G401 (cell line): ENCODE results near the gene PAMR1. TPM values are rescaled to one million over a fixed set of nuclear protein-coding genes. Genes with fewer than 3 reads are reported as not detected.

Experiments used
- DNase-seq: peaks from one replicate; pipeline ENCODE4 v3.0.0-alpha.2; 2015; ENCODE audit warnings: low spot score
- in situ Hi-C: cut with HindIII; loops from 2 replicates; pipeline ENCODE4 v1.10.0; 2016; ENCODE audit warnings: low sequenced_read_pairs, mixed read lengths
- total RNA-seq: library from RNA; depleted of rRNA; stranded (reverse); fragments of >200 nt; shearing (Covaris generic); gene quantifications from 2 replicates; pipeline ENCODE4 v1.2.3, GENCODE V29; 2014

The PAMR1 gene
- total RNA-seq, 1 experiment from 2014 or later: not detected

- DNase-seq: no peak
- in situ Hi-C loops: no loop called here
Observed at GRCh38 chr11:35511666-35512065, 13.8 kb downstream of the PAMR1 start.

DNA sequence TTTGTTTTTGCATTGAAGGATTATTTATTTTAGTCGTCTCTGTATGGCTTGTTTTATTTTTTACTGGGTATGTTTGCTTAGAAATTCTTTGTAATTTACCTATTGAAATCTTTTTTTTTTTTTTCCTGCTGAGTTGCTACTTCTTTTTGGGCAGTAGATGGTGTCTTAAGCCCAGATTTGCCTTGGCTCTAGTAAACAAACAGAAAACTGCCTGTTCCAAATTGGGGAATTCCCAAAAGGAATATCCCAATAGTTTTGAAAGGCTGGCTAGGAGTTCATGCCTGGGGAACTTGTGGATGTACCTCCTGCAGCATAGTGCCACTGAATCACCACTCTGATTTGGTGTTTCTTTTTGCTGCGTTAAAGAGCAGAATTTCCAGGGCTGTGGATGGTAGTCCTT is 17.7 kb downstream of the PAMR1 start:
- DNase-seq: no peak
- in situ Hi-C loops: no loop called here

DNA sequence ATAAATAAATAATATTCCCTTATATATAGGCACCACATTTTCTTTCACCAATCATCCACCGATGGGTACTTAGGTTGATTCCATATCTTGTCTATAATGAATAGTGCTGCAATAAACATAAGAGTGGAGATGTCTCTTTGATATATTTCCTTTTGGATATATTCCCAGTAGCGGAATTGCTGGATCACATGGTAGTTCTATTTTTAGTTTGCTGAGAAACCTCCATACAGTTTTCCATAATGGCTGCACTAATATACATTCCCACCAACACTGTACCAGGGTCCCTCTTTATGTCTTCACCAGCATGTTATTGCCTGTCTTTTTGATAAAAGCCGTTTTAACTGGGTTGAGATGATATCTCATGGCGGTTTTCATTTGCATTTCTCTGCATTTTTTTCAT is 23.6 kb downstream of the PAMR1 start:
- DNase-seq: no peak
- in situ Hi-C loops: no loop called here

- in situ Hi-C loops: no loop called here
- no peak for DNase-seq
Observed at GRCh38 chr11:35500744-35501143, 24.7 kb downstream of the PAMR1 start.

- no peak for DNase-seq
- in situ Hi-C loops: no loop called here
Observed at GRCh38 chr11:35496416-35496815, 29.0 kb downstream of the PAMR1 start.

DNA sequence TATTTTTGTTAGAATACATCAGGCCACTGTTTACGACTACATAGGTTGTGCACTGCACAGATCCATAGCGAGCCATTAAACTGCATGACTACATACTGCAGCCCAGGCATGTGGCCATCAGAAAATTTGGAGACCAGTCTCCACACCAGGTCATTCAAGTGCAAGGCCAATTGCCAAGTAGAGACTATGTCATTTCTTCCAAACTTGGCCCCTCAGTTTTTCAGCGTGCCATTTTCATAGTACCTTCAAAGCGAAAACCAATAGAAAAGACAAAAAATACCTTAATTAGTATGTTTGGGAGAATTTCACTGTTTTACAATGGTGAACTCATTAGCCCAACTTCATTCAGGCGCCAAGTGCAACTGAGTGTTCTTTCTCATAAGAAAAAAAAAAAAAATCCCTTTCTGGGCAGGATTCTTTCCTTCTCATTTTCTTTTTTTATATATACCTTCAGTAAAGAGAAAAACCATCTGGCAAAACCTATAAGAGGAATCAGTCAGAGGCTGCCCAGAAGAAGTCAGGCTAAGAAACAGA is 30.4 kb downstream of the PAMR1 start:
- DNase-seq: no peak
- in situ Hi-C loops: no loop called here

GRCh38 chr11:35491231-35491871 is 34.1 kb downstream of the PAMR1 start:
- DNase-seq: no peak
- in situ Hi-C loops: no loop called here

DNA sequence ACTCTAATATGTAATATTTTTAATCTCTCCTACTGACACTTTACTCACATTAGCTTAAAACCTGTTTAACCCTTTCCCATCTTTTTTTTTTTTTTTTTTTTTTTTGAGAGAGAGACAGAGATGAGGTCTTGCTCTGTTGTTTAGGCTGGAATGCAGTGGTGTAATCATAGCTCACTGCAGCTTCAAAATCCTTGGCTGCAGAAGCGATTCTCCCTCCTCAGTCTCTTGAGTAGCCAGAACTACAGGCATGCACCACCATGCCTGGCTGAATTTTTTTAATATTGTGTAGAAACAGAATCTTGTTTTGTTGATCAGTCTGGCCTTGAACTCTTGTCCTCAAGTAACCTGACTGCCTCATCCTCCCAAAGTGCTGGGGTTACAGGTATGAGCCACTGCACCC is 37.3 kb downstream of the PAMR1 start:
- no peak for DNase-seq
- in situ Hi-C loops: no loop called here

DNA sequence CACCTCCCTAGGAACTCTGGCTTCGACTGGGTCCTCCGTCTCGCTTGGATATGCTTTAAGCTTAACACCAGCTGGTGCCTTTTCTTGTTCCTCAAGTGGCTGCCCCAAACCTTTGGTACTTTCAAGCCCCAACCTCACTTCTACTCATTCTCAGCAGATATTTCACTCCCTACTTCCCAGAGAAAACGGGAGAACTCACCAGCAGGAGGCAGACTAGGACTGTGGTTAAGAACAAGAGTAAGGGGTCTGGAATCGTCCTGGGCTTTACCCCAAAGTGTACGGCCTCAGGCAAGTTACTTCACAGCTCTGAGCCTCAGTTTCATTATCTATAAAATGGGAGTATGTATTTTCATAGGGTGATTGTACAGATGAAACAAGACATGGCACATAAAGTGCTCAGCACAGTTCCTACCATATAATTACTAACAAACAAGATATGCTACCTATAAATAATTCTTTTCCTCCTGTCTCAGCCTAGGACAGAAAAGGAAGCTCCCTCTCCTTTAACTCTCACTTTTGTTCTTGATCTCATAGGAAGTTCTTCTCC is 37.8 kb downstream of the PAMR1 start:
- in situ Hi-C loops: no loop called here
- peak; percentile 9 for DNase-seq

DNA sequence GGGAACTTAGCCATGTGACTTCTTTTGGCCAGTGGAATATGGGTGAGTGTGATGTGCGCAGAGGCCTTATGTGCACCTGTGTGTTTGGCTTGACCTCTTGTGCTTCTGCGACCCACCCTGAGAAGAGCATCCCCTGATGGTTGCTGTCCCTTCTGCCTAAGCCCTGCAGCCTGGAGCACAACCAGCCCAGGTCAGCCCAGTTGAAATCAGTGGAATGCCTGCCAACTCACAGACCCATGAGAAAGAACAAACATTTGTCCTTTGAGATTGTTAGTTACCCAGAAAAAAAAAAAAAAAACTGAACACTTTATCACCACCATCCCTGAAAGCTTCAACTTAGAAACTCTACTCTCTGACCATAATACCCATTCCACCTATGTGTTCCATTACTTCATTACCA is 38.5 kb downstream of the PAMR1 start:
- in situ Hi-C loops: no loop called here
- DNase-seq: no peak

- no peak for DNase-seq
- in situ Hi-C loops: no loop called here
Observed at GRCh38 chr11:35486446-35486845, 39.0 kb downstream of the PAMR1 start.

DNA sequence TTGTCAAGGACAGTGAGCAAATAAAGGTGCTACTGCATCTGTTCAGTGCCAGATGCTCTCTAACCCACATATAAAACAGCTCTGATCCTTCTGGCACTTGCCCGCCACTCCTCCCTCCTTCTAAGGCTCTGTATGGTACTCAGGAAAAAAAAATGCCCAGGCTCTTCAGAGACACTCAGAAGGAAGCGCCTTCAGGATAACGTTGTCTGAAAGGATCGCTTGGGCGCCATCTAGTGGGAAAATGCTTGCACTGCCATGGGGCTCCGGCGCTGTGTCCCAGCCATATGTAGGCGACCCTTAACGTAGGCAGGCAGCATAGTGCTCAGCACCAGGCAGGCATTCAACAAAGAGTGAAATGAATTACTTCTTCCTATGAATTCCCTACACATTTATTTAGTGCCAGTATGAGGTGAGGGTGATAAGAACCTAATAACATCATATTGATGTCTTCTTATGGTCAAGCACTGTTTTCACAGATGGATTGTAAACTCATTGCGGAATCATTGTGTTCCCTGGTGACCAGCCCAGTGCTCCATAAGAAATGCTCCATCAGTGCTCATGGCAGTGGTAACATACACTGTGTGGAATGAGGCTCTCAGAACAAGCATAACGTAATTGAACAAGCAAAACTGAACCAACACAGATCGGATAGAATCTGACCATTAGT is 39.6 kb downstream of the PAMR1 start:
- DNase-seq: peak; percentile 81
- in situ Hi-C loops: no loop called here

DNA sequence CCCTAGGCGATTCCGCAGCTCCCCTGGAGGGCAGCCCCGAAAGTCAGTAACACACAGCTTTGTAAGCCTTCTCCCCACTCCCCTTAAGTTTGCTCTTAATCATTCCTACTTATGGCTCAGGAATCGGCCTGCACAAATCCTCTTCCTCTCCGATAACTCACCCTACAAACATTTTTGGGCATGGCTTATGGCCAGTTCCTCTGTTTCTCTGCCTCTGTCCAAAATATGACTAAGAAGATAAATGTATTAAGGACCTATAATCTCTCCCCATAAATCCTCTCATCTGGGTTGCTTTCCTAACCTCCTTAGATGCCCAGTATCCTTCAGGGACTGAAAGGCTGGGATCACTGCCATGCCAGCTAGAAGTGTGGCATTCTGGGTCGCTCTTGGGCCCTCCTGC is 41.0 kb downstream of the PAMR1 start:
- in situ Hi-C loops: no loop called here
- no peak for DNase-seq

DNA sequence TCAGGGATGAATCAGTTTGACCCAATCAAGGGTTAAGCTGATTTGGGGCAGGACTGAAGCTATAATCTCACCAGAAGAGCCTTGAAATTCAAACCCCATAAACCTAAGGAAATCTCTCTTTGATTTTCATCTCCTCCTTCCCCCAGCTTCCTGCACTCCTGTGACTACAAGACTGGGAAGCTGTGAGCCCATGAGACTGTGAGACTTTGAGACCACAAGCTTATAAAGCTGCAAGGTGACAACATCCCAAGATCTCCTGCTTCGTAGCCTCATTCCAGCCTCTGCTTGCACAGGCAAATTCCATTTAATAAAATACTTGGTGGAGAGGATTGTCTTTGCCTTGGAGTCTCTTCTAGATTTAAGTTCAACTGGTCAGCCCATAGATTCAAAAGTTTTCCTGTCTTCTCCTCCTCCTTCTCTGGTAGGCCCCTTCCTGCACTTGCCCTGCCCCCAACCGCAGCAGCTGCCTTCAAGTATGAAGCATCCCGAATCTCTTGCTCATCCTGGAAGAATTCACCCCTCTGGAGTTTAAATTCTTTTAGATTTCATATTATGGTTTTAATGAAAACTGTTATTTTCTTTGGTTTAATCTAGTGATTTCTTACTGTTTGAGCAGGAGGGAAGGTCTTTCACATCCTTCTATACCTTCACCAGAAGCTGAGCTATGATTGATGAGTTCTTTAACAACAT is 42.1 kb downstream of the PAMR1 start:
- DNase-seq: no peak
- in situ Hi-C loops: no loop called here

DNA sequence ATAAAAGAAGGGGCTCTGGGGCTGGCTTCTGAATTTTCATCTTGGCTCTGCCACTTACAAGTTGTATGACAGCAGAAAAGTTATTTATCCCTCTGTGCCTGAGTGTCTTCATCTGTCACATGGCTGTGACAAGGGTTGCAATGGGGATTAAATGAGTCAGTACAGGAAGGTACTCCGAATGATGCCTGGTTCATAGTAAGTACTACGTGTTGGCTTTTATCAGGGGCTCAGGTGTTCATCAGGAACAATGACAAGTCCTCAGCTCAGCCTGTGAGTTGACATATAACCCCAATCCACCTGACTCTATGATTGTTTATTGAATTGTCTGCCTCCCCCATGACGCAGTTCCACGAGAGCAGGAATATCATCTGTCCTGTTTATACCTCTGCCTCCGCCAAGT is 45.7 kb downstream of the PAMR1 start:
- DNase-seq: no peak
- in situ Hi-C loops: no loop called here

DNA sequence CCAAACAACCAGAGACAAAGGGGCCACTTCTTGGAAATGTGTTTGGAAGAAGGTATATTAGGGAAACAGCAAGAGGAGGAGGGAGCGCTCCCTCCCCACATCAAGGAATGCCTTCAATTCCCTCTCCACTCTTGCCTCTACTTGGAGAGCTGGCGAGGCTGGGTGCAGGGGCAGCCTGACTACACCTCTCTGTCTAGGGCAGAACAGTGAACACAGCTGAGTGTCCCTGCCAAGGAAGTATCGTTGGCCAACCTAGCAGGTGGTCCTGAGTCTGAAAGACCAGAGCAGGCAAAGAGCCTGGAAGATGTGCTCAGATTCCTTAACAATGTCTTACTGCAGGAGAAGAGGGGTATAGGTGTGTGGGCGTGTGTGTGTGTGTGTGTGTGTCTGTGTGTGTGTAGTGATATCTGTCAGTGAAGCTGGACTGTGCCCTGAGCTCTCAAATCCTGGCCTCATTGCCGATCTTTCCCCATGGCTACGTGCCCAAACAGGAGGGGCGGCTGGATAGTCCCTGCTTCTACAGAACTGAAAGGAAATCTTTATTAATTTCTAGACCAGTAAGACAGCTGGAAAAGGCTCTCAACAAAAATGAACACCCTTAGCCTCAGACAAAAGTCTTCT is 46.8 kb downstream of the PAMR1 start:
- in situ Hi-C loops: no loop called here
- peak; percentile 23 for DNase-seq

DNA sequence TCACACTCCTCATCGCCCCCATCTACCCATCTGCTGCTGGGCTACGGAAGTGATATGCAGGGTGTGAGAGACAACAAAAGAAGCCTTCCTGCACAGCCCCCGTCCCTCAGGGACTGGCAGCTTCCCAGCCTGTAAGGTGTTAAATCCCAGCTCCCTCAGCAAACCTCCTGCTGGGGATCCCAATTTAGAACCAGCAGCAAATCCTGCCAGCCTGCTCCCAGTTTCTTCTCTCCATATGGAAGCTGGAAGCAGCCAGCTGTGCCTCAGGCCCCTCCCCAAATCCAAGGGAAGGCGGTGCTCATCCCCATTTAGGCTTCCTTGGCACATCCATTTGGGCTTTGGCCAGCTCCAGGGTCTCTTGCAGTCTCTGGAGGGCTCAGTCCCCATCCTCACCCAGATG is 47.5 kb downstream of the PAMR1 start:
- in situ Hi-C loops: no loop called here
- DNase-seq: no peak

DNA sequence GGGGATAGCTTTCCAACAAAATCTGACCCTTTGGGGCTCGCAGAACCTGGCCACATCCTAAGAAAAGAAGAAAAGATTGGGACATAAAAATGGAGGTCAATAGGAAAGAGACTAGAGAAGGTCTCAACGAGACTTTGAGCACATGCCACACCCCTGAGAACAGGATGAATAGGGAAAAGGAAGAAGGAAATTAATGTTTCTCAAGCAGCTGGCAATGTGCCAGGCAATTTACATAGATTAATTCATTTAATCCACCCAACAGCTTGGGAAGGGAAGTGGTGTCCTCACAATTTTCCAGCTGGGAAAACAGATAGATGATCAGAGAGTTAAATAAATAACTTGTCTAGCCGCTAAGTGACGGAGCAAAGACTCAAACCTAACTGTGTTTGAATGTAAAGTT is 50.7 kb downstream of the PAMR1 start:
- DNase-seq: no peak
- in situ Hi-C loops: no loop called here

- in situ Hi-C loops: no loop called here
- no peak for DNase-seq
Observed at GRCh38 chr11:35473795-35474374, 51.5 kb downstream of the PAMR1 start.
